Measurements from ENCODE around the gene FARP2.

Gene FARP2

GRCh38 chr2:241495172-241496002 is 139.3 kb downstream of the FARP2 start:
- Histone ChIP-seq H3K4me3 (ENCODE audit: low read depth in 1 of 2, low read length in 2 of 2) (no peak overlapping the region), H3K27ac (ENCODE audit: low read length) (no peak overlapping the region), H3K4me1 (ENCODE audit: control insufficient read depth in 1 of 2, insufficient read depth in 2 of 2, low read length in 2 of 2) (no peaks in the 10 kb centered on the region), H3K36me3 (ENCODE audit: control insufficient read depth in 1 of 2, insufficient read depth in 2 of 2, low read length in 2 of 2) (peaks cover 21 to 74% of the 10 kb centered on the region in 2 donors), H3K9me3 (ENCODE audit: control insufficient read depth in 1 of 2, low read length in 2 of 2) (no peaks in the 10 kb centered on the region), H3K27me3 (ENCODE audit: low read depth, low read length) (no peaks in the 10 kb centered on the region)

- Histone ChIP-seq H3K9me3 (ENCODE audit: control insufficient read depth in 1 of 2, low read length in 2 of 2) (no peaks in the 10 kb centered on the region), H3K27ac (ENCODE audit: low read length) (no peak overlapping the region), H3K4me3 (ENCODE audit: low read depth in 1 of 2, low read length in 2 of 2) (no peak overlapping the region), H3K36me3 (ENCODE audit: control insufficient read depth in 1 of 2, insufficient read depth in 2 of 2, low read length in 2 of 2) (peaks cover 21 to 73% of the 10 kb centered on the region in 2 donors), H3K4me1 (ENCODE audit: control insufficient read depth in 1 of 2, insufficient read depth in 2 of 2, low read length in 2 of 2) (no peaks in the 10 kb centered on the region), H3K27me3 (ENCODE audit: low read depth, low read length) (no peaks in the 10 kb centered on the region)
These were observed 140.1 kb downstream of the FARP2 start for GRCh38 chr2:241496003-241496707.

DNA sequence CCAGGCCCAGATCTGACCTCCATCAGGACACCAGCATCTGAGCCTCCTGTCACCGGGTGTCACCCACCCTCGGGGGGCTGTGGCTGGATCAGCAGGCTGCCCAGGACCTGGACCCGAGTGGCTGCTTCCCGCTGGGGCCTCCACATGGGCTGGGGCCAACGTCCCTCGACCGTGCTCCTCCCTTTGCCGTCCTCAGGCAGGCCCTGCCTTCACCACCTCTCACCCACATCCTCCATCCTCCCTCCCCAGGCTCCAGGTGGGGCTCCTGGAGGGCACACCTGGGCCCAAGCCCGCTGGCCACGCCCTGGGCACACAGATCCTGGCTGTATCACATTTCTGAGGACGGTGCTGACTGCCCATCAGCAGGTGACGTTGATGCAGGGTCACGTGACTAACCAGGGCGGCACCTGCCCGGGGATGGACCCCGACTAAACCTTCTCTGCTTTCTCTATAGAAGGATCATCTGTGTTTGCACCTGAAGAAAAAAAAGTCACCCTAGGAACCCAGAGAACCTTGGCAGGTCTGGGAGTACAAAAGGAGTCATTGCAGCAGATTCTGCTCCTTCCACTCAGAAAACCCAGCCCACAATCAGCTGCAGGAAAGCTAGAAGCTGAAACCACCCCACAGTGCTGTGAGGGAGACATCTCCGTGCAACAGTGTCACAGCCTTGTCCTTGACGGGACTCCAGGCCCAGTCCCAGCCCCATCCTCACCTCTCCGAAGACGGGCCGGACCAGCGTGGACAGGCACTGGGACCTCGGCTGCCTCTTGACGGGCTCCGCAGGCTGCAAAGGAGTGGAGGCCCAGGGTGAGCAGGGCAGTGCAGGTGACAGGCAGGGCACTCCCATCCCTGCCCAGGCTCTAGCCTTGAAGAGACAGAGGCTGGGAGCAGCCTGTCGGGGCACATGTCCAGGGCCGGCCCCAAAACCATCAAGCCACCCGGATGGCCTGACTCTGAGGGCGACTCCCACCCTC is 141.1 kb downstream of the FARP2 start:
- Histone ChIP-seq H3K4me1 (ENCODE audit: control insufficient read depth in 1 of 2, insufficient read depth in 2 of 2, low read length in 2 of 2) (no peaks in the 10 kb centered on the region), H3K4me3 (ENCODE audit: low read depth in 1 of 2, low read length in 2 of 2) (no peak overlapping the region), H3K27ac (ENCODE audit: low read length) (no peak overlapping the region), H3K36me3 (ENCODE audit: control insufficient read depth in 1 of 2, insufficient read depth in 2 of 2, low read length in 2 of 2) (peaks cover 21 to 72% of the 10 kb centered on the region in 2 donors), H3K27me3 (ENCODE audit: low read depth, low read length) (no peaks in the 10 kb centered on the region), H3K9me3 (ENCODE audit: control insufficient read depth in 1 of 2, low read length in 2 of 2) (no peaks in the 10 kb centered on the region)

GRCh38 chr2:241498115-241499070 is 142.3 kb downstream of the FARP2 start:
- no peaks in the 10 kb centered on the region for H3K9me3 ChIP-seq (ENCODE audit: control insufficient read depth in 1 of 2, low read length in 2 of 2)
- no peak overlapping the region for H3K4me3 ChIP-seq (ENCODE audit: low read depth in 1 of 2, low read length in 2 of 2)
- no peaks in the 10 kb centered on the region for H3K27me3 ChIP-seq (ENCODE audit: low read depth, low read length)
- no peaks in the 10 kb centered on the region for H3K4me1 ChIP-seq (ENCODE audit: control insufficient read depth in 1 of 2, insufficient read depth in 2 of 2, low read length in 2 of 2)
- H3K27ac ChIP-seq (ENCODE audit: low read length) = no peak overlapping the region
- H3K36me3 ChIP-seq (ENCODE audit: control insufficient read depth in 1 of 2, insufficient read depth in 2 of 2, low read length in 2 of 2) = peaks cover 16 to 63% of the 10 kb centered on the region in 2 donors

GRCh38 chr2:241499146-241499965 is 143.3 kb downstream of the FARP2 start:
- Histone ChIP-seq H3K9me3 (ENCODE audit: control insufficient read depth in 1 of 2, low read length in 2 of 2) (no peaks in the 10 kb centered on the region), H3K4me3 (ENCODE audit: low read depth in 1 of 2, low read length in 2 of 2) (no peak overlapping the region), H3K27ac (ENCODE audit: low read length) (no peak overlapping the region), H3K27me3 (ENCODE audit: low read depth, low read length) (no peaks in the 10 kb centered on the region), H3K36me3 (ENCODE audit: control insufficient read depth in 1 of 2, insufficient read depth in 2 of 2, low read length in 2 of 2) (peaks cover 15 to 55% of the 10 kb centered on the region in 2 donors), H3K4me1 (ENCODE audit: control insufficient read depth in 1 of 2, insufficient read depth in 2 of 2, low read length in 2 of 2) (no peaks in the 10 kb centered on the region)

DNA sequence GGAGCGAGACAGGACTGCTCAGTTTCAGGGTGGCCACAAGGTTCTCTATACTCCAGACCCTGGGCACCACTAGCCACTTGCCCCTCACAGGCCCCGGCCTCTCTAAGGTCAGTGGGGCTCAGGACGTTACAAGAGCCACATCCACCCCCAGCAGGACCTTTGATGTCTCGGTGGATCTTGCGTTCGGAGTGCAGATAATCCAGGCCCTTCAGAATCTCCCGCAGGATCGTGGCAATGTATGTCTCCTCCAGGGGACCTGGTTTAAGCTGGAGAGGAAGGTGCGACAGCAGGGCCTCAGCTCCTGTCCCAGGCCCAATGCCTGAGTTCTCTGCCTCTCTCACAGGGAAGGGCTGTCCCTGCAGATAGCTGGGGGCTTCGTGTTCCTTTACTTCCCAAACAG is 143.9 kb downstream of the FARP2 start:
- no peaks in the 10 kb centered on the region for H3K9me3 ChIP-seq (ENCODE audit: control insufficient read depth in 1 of 2, low read length in 2 of 2)
- no peak overlapping the region for H3K27ac ChIP-seq (ENCODE audit: low read length)
- no peaks in the 10 kb centered on the region for H3K4me1 ChIP-seq (ENCODE audit: control insufficient read depth in 1 of 2, insufficient read depth in 2 of 2, low read length in 2 of 2)
- peaks cover 9 to 48% of the 10 kb centered on the region in 2 donors for H3K36me3 ChIP-seq (ENCODE audit: control insufficient read depth in 1 of 2, insufficient read depth in 2 of 2, low read length in 2 of 2)
- H3K4me3 ChIP-seq (ENCODE audit: low read depth in 1 of 2, low read length in 2 of 2) = no peak overlapping the region
- no peaks in the 10 kb centered on the region for H3K27me3 ChIP-seq (ENCODE audit: low read depth, low read length)

GRCh38 chr2:241500431-241500975 is 144.4 kb downstream of the FARP2 start:
- peaks cover 0 to 4% of the 10 kb centered on the region in 2 donors for H3K4me1 ChIP-seq (ENCODE audit: control insufficient read depth in 1 of 2, insufficient read depth in 2 of 2, low read length in 2 of 2)
- H3K9me3 ChIP-seq (ENCODE audit: control insufficient read depth in 1 of 2, low read length in 2 of 2) = no peaks in the 10 kb centered on the region
- no peaks in the 10 kb centered on the region for H3K27me3 ChIP-seq (ENCODE audit: low read depth, low read length)
- peaks cover 4 to 43% of the 10 kb centered on the region in 2 donors for H3K36me3 ChIP-seq (ENCODE audit: control insufficient read depth in 1 of 2, insufficient read depth in 2 of 2, low read length in 2 of 2)
- no peak overlapping the region for H3K27ac ChIP-seq (ENCODE audit: low read length)
- H3K4me3 ChIP-seq (ENCODE audit: low read depth in 1 of 2, low read length in 2 of 2) = no peak overlapping the region

DNA sequence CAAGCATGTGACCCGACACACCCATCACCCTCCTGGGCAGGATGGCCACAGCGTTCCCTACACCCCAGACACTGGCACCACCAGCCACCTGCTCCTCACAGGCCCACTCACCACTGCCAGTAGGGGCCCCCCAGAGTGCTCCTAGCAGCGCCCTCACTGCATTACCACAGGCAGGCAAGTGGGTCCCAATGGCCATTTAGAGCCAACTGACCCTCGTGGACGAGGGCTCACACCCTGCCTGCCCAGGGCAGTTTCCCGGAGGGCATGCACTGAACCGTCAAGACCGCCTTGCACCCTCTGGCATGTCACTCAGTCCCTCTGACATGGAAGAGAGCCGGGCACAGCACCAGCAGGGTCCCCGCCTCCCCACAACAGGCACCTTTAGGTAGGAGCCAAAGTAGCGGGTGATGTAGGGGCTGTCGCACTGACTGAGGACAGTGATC is 145.0 kb downstream of the FARP2 start:
- peaks cover 4 to 37% of the 10 kb centered on the region in 2 donors for H3K36me3 ChIP-seq (ENCODE audit: control insufficient read depth in 1 of 2, insufficient read depth in 2 of 2, low read length in 2 of 2)
- H3K4me3 ChIP-seq (ENCODE audit: low read depth in 1 of 2, low read length in 2 of 2) = no peak overlapping the region
- no peaks in the 10 kb centered on the region for H3K9me3 ChIP-seq (ENCODE audit: control insufficient read depth in 1 of 2, low read length in 2 of 2)
- no peaks in the 10 kb centered on the region for H3K27me3 ChIP-seq (ENCODE audit: low read depth, low read length)
- no peak overlapping the region for H3K27ac ChIP-seq (ENCODE audit: low read length)
- H3K4me1 ChIP-seq (ENCODE audit: control insufficient read depth in 1 of 2, insufficient read depth in 2 of 2, low read length in 2 of 2) = peaks cover 3 to 10% of the 10 kb centered on the region in 2 donors

DNA sequence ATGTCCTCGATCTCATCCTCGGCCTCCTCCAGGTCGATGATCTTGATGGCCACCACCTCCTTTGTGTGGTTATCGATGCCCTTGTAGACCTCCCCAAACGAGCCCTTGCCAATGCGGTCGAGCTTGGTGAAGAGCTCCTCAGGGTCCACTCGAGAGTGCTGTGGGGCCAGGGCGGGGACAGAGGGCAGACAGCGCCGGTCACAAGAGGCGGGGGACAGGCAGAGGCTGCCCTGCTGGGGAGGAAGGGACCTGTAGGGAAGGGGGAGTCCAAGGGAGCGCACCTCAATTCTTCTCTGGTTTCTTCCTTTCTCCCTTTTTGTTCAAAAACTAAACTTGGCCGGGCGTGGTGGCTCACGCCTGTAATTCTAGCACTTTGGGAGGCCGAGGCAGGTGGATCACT is 145.5 kb downstream of the FARP2 start:
- Histone ChIP-seq H3K27ac (ENCODE audit: low read length) (no peak overlapping the region), H3K36me3 (ENCODE audit: control insufficient read depth in 1 of 2, insufficient read depth in 2 of 2, low read length in 2 of 2) (peaks cover 4 to 33% of the 10 kb centered on the region in 2 donors), H3K4me1 (ENCODE audit: control insufficient read depth in 1 of 2, insufficient read depth in 2 of 2, low read length in 2 of 2) (peaks cover 3 to 15% of the 10 kb centered on the region in 2 donors), H3K27me3 (ENCODE audit: low read depth, low read length) (no peaks in the 10 kb centered on the region), H3K9me3 (ENCODE audit: control insufficient read depth in 1 of 2, low read length in 2 of 2) (no peaks in the 10 kb centered on the region), H3K4me3 (ENCODE audit: low read depth in 1 of 2, low read length in 2 of 2) (no peak overlapping the region)
